Epithelial cell of proximal tubule (primary cell): ENCODE data around the gene PGD. TPM values are rescaled to one million over a fixed set of nuclear protein-coding genes. Genes with fewer than 3 reads are reported as not detected.
"Not testable (repeated sequence)": the region's sequence is repeated elsewhere in the genome, so short reads cannot be mapped to it uniquely, and the experiment has no call there.

ENCODE experiments used
- DNase-seq: peaks from one replicate; pipeline ENCODE4 v3.0.0-alpha.2; 2011; ENCODE audit warnings: low read depth
- H3K4me3 ChIP-seq: 2 replicates; pipeline ENCODE4 v1.5.1; 2011; ENCODE audit warnings: low read depth, mild to moderate bottlenecking, low read length
- total RNA-seq: library from RNA; depleted of rRNA; stranded (reverse); fragments of >200 nt; gene quantifications from 2 replicates; pipeline ENCODE4 v1.2.3, GENCODE V29; 2015
- TF ChIP-seq, protein P1 (sequence below): conservative IDR thresholded peaks from 2 replicates; pipeline ENCODE4 v1.5.1; 2012; ENCODE audit warnings: low read depth, mild to moderate bottlenecking, low read length

Gene PGD
- total RNA-seq, 1 donor from 2014 or later: 231 TPM

DNA sequence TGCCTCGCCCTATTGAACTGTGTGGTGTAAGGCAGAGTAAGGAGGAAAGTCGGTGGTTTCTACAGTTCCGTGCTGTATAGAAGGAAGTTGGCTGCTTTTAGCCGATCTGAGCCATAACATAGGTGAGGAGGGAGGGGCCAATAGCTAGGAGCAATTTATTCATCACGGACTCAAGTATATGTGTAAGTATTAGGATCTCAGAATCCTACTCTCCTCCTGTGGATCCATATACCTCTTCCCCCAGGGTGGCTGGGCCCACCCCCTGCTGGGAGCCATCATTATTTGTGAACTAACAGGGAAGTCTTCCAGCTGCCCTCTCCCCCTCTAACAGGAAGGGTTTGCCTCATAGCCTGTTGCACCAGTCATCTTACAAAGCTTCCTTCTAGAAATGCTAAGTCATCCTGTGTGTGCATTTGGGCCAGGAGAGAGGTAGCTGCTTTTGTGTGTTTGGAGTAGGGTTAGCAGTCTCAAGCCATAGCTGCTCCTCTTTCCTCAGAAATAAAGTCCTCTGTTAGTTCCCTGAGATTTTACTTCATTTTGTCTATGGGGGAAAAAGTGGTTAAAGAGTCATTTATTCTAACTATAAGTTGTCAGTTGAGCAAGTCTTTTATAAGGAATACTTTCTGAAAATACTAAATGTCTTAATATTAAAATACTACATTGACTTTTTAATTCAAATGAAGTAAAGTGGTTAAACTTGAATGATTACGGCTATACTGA, 16.5 kb downstream of the PGD start:
- no peak for DNase-seq
- TF ChIP-seq, protein P1, sequence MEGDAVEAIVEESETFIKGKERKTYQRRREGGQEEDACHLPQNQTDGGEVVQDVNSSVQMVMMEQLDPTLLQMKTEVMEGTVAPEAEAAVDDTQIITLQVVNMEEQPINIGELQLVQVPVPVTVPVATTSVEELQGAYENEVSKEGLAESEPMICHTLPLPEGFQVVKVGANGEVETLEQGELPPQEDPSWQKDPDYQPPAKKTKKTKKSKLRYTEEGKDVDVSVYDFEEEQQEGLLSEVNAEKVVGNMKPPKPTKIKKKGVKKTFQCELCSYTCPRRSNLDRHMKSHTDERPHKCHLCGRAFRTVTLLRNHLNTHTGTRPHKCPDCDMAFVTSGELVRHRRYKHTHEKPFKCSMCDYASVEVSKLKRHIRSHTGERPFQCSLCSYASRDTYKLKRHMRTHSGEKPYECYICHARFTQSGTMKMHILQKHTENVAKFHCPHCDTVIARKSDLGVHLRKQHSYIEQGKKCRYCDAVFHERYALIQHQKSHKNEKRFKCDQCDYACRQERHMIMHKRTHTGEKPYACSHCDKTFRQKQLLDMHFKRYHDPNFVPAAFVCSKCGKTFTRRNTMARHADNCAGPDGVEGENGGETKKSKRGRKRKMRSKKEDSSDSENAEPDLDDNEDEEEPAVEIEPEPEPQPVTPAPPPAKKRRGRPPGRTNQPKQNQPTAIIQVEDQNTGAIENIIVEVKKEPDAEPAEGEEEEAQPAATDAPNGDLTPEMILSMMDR: no peak
- no peak overlapping the region for H3K4me3 ChIP-seq

DNA sequence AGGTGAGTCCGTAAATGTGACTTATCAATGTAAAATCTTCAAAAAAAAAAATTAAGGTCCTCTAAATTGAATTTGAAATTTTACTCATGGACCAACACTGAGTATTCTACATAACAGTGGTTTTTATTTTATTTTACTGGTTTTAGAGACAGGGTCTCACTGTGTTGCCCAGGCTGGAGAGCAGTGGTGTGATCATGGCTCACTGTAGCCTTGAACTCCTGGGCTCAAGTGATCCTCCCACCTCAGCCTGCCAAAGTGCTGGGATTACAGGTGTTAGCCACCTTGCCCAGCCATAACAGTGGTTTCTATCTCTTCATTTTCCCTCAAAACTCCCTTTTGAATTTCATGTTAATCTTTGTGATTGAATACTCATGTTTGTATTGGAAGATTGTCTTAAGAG, 17.1 kb downstream of the PGD start:
- not testable (repeated sequence) for DNase-seq, H3K4me3 ChIP-seq

DNA sequence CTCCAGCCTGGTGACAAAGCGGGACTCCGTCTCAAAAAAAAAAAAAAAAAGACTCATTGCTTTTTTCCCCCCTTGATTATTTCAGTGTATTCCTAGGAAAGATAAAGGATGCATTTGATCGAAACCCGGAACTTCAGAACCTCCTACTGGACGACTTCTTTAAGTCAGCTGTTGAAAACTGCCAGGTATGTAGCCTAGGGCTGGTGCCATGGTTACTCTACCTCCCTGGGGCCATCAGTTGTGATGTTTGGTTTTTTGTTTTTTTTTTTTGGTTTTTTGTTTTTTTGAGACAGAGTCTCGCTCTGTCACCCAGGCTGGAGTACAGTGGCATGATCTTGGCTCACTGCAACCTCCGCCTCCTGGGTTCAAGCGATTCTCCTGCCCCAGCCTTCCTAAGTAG, 19.9 kb downstream of the PGD start:
- not testable (repeated sequence) for DNase-seq, H3K4me3 ChIP-seq

DNA sequence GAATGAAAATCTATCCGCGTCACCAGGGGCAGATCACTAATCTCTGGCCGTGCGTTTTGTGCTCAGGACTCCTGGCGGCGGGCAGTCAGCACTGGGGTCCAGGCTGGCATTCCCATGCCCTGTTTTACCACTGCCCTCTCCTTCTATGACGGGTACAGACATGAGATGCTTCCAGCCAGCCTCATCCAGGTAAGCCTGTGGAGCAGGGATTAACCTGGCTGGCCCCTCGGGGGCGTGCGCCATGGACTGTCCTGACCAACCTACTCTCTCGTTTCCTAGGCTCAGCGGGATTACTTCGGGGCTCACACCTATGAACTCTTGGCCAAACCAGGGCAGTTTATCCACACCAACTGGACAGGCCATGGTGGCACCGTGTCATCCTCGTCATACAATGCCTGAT, 20.5 kb downstream of the PGD start:
- TF ChIP-seq, protein P1: no peak
- DNase-seq: no peak
- H3K4me3 ChIP-seq: no peak overlapping the region

DNA sequence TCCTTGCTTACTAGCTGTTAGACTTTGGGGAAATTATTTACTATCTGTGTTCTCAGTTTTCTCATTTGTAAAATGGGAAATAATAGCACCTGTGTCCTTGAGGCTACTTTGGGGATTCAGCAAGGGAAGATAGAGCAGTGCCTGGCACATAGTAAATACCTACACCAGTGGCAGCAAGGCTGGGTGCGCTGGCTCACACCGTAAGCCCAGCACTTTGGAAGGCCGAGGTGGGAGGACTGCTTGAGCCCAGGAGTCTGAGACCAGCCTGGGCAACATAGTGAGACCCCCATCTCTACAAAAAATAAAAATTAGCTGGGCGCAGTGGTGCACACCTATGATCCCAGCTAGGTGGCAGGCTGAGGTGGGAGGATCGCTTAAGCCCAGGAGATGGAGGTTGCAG, 22.8 kb downstream of the PGD start:
- no peak overlapping the region for H3K4me3 ChIP-seq
- no peak for DNase-seq
- TF ChIP-seq, protein P1: no peak

DNA sequence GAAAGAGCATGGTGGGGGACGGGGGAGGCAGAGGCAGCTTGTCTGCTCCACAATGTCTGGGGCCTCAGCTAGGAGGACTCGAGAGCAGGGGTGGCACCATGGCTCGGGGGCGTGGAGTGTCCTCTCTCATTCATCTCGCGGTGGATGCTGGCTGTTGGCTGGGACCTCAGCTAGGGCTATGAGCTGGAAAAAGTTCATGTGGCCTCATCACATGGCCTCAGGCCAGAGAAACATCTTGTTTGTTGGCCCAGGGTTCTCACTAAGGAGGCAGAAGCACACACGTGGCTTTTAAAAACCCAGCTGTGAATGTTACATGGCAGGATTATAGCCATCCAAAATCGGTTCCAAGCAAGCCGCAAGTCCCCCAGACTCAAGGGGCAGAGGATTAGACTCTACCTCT, 25.2 kb downstream of the PGD start:
- TF ChIP-seq, protein P1: no peak
- H3K4me3 ChIP-seq: no peak overlapping the region
- no peak for DNase-seq

DNA sequence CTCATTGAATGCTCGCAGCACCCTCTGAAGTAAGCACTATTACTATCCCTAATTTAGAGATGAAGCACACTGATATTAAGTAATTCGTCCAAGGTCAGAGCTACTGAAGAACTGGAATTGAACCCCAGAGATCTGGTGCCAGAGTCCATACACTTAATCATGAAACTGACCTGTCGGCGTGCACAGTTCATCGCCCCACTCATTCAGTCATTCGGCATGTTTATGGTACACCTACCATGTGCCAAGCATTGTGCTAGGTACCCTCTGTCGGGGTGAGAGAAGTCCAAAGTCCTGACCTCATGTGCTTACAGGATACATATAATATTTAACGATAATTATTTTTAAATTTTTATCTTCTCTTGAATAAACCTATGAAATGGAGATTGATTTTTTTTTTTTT, 25.8 kb downstream of the PGD start:
- DNase-seq: no peak
- TF ChIP-seq, protein P1: no peak
- no peak overlapping the region for H3K4me3 ChIP-seq

DNA sequence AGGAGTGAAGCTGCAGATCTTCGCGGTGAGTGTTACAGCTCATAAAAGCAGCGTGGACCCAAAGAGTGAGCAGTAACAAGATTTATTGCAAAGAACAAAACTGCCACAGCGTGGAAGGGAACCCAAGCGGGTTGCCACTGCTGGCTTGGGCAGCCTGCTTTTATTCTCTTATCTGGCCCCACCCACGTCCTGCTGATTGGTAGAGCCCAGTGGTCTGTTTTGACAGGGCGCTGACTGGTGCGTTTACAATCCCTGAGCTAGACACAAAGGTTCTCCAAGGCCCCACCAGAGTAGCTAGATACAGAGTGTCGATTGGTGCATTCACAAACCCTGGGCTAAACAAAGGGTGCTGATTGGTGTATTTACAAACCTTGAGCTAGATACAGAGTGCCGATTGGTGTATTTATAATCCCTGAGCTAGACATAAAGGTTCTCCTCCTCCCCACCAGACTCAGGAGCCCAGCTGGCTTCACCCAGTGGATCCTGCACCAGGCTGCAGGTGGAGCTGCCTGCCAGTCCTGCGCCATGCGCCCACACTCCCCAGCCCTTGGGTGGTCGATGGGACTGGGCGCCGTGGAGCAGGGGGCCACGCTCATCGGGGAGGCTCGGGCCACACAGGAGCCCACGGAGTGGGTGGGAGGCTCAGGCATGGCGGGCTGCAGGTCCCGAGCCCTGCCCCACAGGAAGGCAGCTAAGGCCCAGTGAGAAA, 27.1 kb downstream of the PGD start:
- H3K4me3 ChIP-seq, DNase-seq: not testable (repeated sequence)

DNA sequence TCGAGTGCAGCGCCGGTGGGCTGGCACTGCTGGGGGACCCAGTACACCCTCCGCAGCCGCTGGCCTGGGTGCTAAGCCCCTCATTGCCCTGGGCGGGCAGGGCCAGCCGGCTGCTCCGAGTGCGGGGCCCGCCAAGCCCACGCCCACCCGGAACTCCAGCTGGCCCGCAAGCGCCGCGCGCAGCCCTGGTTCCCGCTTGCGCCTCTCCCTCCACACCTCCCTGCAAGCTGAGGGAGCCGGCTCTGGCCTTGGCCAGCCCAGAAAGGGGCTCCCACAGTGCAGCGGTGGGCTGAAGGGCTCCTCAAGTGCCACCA, 27.6 kb downstream of the PGD start:
- not testable (repeated sequence) for H3K4me3 ChIP-seq, DNase-seq
